HEK293 (cell line): ENCODE results near the gene TEC.

Experiments used
- CTCF ChIA-PET: fragments of 350-600 bp; formaldehyde crosslinking; extraction: SDS; loops from one replicate; lab custom pipeline; 2021; ENCODE audit warnings: antibody characterized with exemption; lab: Yijun Ruan, JAX
- POLR2A ChIA-PET: fragments of 300-600 bp; formaldehyde crosslinking; extraction: SDS; loops from one replicate; lab custom pipeline; 2020; ENCODE audit warnings: antibody characterized with exemption, inconsistent platforms; lab: Yijun Ruan, JAX
- H3K27ac ChIP-seq: fragments of 200-500 bp; sonication (Bioruptor generic); 2 replicates; pipeline ENCODE4 v1.5.1; 2014; ENCODE audit warnings: low read depth, low read length, control low read depth, inconsistent platforms; ENCODE audit errors: extremely low read depth
- H3K36me3 ChIP-seq, 2 experiments: fragments of 200-500 bp in 1 of 2; sonication (Bioruptor generic) in 1 of 2; 1 replicate in 1 of 2; 2 replicates in 1 of 2; pipeline ENCODE4 v1.5.1; 2014 to 2017; ENCODE audit warnings: inconsistent platforms in 2 of 2, low read length in 2 of 2; ENCODE audit not compliant: control insufficient read depth in 2 of 2, insufficient read depth in 1 of 2
- H3K4me1 ChIP-seq: fragments of 200-500 bp; sonication (Bioruptor generic); 2 replicates; pipeline ENCODE4 v1.5.1; 2014; ENCODE audit warnings: mild to moderate bottlenecking, low read length, inconsistent platforms; ENCODE audit not compliant: control insufficient read depth, insufficient read depth
- H3K4me3 ChIP-seq: 2 replicates; pipeline ENCODE4 v1.5.1; 2011; ENCODE audit warnings: low read depth, mild to moderate bottlenecking, control low read depth, low read length, moderate library complexity
- H3K9me3 ChIP-seq: fragments of 200-500 bp; sonication (Bioruptor generic); 2 replicates; pipeline ENCODE4 v1.5.1; 2014; ENCODE audit warnings: low read depth, low read length, inconsistent platforms; ENCODE audit not compliant: control insufficient read depth, insufficient read depth
- AEBP2 ChIP-seq: fragments of 450-650 bp; formaldehyde crosslinking; IDR thresholded peaks from 2 replicates; pipeline ENCODE4 v1.5.1; 2016; ENCODE audit warnings: missing biosample characterization, missing genetic modification characterization, borderline replicate concordance
- KLF9 ChIP-seq: fragments of 450-650 bp; formaldehyde crosslinking; IDR thresholded peaks from 2 replicates; pipeline ENCODE4 v1.5.1; 2016; ENCODE audit warnings: missing biosample characterization, missing genetic modification characterization, low read depth
- OVOL3 ChIP-seq: fragments of 450-650 bp; formaldehyde crosslinking; IDR thresholded peaks from 2 replicates; pipeline ENCODE4 v1.5.1; 2016; ENCODE audit warnings: missing biosample characterization, missing genetic modification characterization
- PATZ1 ChIP-seq: fragments of 450-650 bp; formaldehyde crosslinking; IDR thresholded peaks from 2 replicates; pipeline ENCODE4 v1.5.1; 2016; ENCODE audit warnings: missing biosample characterization, missing genetic modification characterization
- PRDM10 ChIP-seq: fragments of 450-650 bp; formaldehyde crosslinking; IDR thresholded peaks from 2 replicates; pipeline ENCODE4 v1.5.1; 2016; ENCODE audit warnings: missing biosample characterization, missing genetic modification characterization
- TSHZ1 ChIP-seq: fragments of 450-650 bp; formaldehyde crosslinking; IDR thresholded peaks from 2 replicates; pipeline ENCODE4 v1.5.1; 2016; ENCODE audit warnings: missing biosample characterization, missing genetic modification characterization, borderline replicate concordance
- YY2 ChIP-seq: fragments of 450-650 bp; formaldehyde crosslinking; IDR thresholded peaks from 2 replicates; pipeline ENCODE4 v1.5.1; 2016; ENCODE audit warnings: missing biosample characterization, missing genetic modification characterization
- ZFP3 ChIP-seq: fragments of 450-650 bp; formaldehyde crosslinking; IDR thresholded peaks from 2 replicates; pipeline ENCODE4 v1.5.1; 2016; ENCODE audit warnings: low read depth, missing biosample characterization, missing genetic modification characterization
- ZNF10 ChIP-seq: fragments of 450-650 bp; formaldehyde crosslinking; IDR thresholded peaks from 2 replicates; pipeline ENCODE4 v1.5.1; 2017; ENCODE audit warnings: missing biosample characterization, missing genetic modification characterization
- ZNF18 ChIP-seq: fragments of 450-650 bp; formaldehyde crosslinking; IDR thresholded peaks from 2 replicates; pipeline ENCODE4 v1.5.1; 2016; ENCODE audit warnings: missing biosample characterization, missing genetic modification characterization
- ZNF223 ChIP-seq: fragments of 450-650 bp; formaldehyde crosslinking; IDR thresholded peaks from 2 replicates; pipeline ENCODE4 v1.5.1; 2016; ENCODE audit warnings: missing biosample characterization, missing genetic modification characterization
- ZNF366 ChIP-seq: fragments of 450-650 bp; formaldehyde crosslinking; conservative IDR thresholded peaks from 2 replicates; pipeline ENCODE4 v1.5.1; 2016; ENCODE audit warnings: missing biosample characterization, missing genetic modification characterization
- ZNF426 ChIP-seq: fragments of 450-650 bp; formaldehyde crosslinking; IDR thresholded peaks from 2 replicates; pipeline ENCODE4 v1.5.1; 2017; ENCODE audit warnings: missing biosample characterization, missing genetic modification characterization, mild to moderate bottlenecking, inconsistent platforms, moderate library complexity
- ZNF639 ChIP-seq: fragments of 450-650 bp; formaldehyde crosslinking; IDR thresholded peaks from 2 replicates; pipeline ENCODE4 v1.5.1; 2016; ENCODE audit warnings: missing biosample characterization, missing genetic modification characterization
- ZNF658 ChIP-seq: fragments of 450-650 bp; formaldehyde crosslinking; IDR thresholded peaks from 2 replicates; pipeline ENCODE4; 2016; ENCODE audit warnings: missing biosample characterization, missing genetic modification characterization
- ZNF660 ChIP-seq: fragments of 450-650 bp; IDR thresholded peaks from 2 replicates; pipeline ENCODE4 v1.5.1; 2018; ENCODE audit warnings: missing biosample characterization, mild to moderate bottlenecking, missing genetic modification characterization
- ZNF701 ChIP-seq: fragments of 450-650 bp; formaldehyde crosslinking; IDR thresholded peaks from 2 replicates; pipeline ENCODE4 v1.5.1; 2016; ENCODE audit warnings: missing biosample characterization, missing genetic modification characterization
- ZNF791 ChIP-seq: fragments of 450-650 bp; formaldehyde crosslinking; IDR thresholded peaks from 2 replicates; pipeline ENCODE4 v1.5.1; 2016; ENCODE audit warnings: missing biosample characterization, missing genetic modification characterization

Gene TEC

GRCh38 chr4:48266781-48267180 is 2.9 kb downstream of the TEC start (continued):
- no peak for TF ChIP-seq PRDM10 (tag by site-specific recombination)
- TF ChIP-seq KLF9 (tag by site-specific recombination) = no peak
- TF ChIP-seq ZNF639 (tag by site-specific recombination) = no peak
- TF ChIP-seq ZFP3 = no peak
- no peak for TF ChIP-seq OVOL3 (tag by site-specific recombination)
- TF ChIP-seq ZNF701 (tag by site-specific recombination) = no peak
- TF ChIP-seq ZNF426 = no peak
- TF ChIP-seq, all 188 proteins: peak for 0

GRCh38 chr4:48262926-48263325 is 6.7 kb downstream of the TEC start:
- CTCF ChIA-PET = no interaction called here
- H3K9me3 ChIP-seq = no peaks in the 10 kb centered on the region
- no peaks in the 10 kb centered on the region for H3K36me3 ChIP-seq
- no peaks in the 10 kb centered on the region for H3K4me1 ChIP-seq
- no peak overlapping the region for H3K27ac ChIP-seq
- no peak overlapping the region for H3K4me3 ChIP-seq
- no peak for TF ChIP-seq YY2
- TF ChIP-seq ZNF10 (tag by site-specific recombination) = no peak
- TF ChIP-seq ZNF366 (tag by site-specific recombination) = no peak
- no peak for TF ChIP-seq PATZ1
- no peak for TF ChIP-seq AEBP2 (tag by site-specific recombination)
- TF ChIP-seq ZNF660 (tag by site-specific recombination) = no peak
- TF ChIP-seq ZNF658 (tag by site-specific recombination) = no peak
- TF ChIP-seq ZNF223 (tag by site-specific recombination) = no peak
- TF ChIP-seq TSHZ1 (tag by site-specific recombination) = no peak
- TF ChIP-seq ZNF791 = no peak
- no peak for TF ChIP-seq ZNF18 (tag by site-specific recombination)
- POLR2A ChIA-PET = no interaction called here
